Measurements from ENCODE around the gene TEX30.

DNA sequence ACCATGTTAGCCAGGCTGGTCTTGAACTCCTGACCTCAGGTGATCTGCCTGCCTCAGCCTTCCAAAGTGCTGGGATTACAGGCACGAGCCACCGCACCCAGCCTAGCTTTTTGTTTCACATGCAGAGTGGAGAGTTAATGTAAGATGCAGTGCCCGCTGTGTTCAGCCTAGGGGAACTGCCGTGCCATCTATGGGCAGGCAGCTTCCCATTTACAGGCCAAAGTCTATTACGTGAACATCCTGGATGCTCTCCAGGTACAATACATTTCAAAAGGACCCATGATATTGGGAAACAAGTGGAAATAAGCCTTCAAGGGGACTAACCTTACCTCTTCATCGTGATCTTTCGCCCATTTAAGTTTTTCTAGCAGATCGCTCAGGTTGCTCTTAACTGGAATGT, 15.1 kb upstream of the TEX30 start:
- TF ChIP-seq, protein P1, sequence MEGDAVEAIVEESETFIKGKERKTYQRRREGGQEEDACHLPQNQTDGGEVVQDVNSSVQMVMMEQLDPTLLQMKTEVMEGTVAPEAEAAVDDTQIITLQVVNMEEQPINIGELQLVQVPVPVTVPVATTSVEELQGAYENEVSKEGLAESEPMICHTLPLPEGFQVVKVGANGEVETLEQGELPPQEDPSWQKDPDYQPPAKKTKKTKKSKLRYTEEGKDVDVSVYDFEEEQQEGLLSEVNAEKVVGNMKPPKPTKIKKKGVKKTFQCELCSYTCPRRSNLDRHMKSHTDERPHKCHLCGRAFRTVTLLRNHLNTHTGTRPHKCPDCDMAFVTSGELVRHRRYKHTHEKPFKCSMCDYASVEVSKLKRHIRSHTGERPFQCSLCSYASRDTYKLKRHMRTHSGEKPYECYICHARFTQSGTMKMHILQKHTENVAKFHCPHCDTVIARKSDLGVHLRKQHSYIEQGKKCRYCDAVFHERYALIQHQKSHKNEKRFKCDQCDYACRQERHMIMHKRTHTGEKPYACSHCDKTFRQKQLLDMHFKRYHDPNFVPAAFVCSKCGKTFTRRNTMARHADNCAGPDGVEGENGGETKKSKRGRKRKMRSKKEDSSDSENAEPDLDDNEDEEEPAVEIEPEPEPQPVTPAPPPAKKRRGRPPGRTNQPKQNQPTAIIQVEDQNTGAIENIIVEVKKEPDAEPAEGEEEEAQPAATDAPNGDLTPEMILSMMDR (IDR thresholded peaks at IDR 0.05; ENCODE audit: low read length) = no peak
- TF ChIP-seq EZH2 (optimal IDR thresholded peaks at IDR 0.05; ENCODE audit: low read depth, low read length) = no peak

All from MM.1S (cell line).